ENCODE results near the gene NOXRED1.
A peak's percentile ranks its signal among the peaks of the same experiment; 100 is the strongest.

Gene NOXRED1

DNA sequence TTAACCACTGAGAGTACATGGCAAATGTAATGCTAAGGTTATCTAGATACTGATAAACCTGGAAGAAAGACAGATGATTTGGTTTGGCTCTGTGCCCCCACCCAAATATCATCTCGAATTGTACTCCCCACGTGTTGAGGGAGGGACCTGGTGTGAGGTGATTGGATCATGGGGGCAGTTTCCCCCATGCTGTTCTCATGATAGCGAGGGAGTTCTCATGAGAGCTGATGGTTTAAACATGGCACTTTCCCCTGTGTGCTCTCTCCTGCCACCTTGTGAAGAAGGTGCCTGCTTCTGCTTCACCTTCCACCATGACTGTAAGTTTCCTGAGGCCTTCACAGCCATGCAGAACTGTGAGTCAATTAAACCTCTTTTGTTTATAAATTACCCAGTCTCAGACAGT lies 14.2 kb downstream of the NOXRED1 start:
- no peak overlapping the region for H3K4me3 ChIP-seq (replicated peaks in 1 of 2; ENCODE audit: low read depth in 2 of 2, low read length in 2 of 2)
- peak; percentile 16 to 43 for DNase-seq (ENCODE audit: low read depth in 2 of 2)
- TF ChIP-seq CTCF (IDR thresholded peaks at IDR 0.05; ENCODE audit: low read depth, low read length), result peak; percentile 20

DNA sequence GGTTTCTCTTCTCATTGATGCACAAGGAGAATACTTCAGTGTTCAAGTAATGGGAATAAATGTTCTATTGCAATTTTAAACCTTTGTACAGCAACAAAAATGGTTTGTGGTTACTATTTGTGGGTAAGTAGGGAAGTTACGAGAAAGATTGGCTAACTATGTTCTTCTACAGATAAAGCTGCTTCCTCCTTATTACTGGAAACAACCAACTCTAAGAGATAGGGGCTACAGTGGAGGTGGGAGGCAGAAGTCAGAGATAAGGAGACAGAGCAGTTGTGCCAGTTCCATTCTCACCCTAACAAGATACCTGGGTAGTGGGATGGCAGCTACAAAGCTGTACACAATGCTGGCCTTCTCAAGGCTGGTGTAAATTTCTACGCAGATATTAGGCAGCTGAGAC lies 16.2 kb downstream of the NOXRED1 start:
- H3K4me3 ChIP-seq (replicated peaks in 1 of 2; ENCODE audit: low read depth in 2 of 2, low read length in 2 of 2), result no peak overlapping the region
- peak; percentile 2 to 64 for DNase-seq (ENCODE audit: low read depth in 2 of 2)
- TF ChIP-seq CTCF (IDR thresholded peaks at IDR 0.05; ENCODE audit: low read depth, low read length), result no peak

DNA sequence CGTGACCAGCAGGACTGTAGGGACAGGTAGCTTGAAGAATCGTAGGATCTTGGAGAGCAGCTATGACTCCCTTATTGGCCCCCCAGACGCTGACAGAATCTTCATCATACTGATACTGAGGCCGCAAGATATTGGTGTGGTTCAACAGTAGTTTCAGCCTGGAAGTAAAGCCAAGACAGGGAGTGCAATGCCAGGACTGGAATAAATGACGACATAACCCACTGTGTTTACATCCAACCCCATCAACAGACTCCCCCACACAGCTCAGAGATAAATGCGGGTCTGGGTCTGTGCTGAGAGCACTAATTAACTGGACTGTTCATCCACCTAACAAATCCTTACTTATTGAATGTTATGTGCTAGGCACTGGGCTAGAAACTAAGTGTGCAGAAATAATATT lies 16.6 kb downstream of the NOXRED1 start:
- TF ChIP-seq CTCF (IDR thresholded peaks at IDR 0.05; ENCODE audit: low read depth, low read length), result no peak
- H3K4me3 ChIP-seq (replicated peaks in 1 of 2; ENCODE audit: low read depth in 2 of 2, low read length in 2 of 2), result no peak overlapping the region
- DNase-seq (ENCODE audit: low read depth in 2 of 2), result peak; percentile 15 to 88

GRCh38 chr14:77406086-77406485 lies 17.2 kb downstream of the NOXRED1 start:
- no peak overlapping the region for H3K4me3 ChIP-seq (replicated peaks in 1 of 2; ENCODE audit: low read depth in 2 of 2, low read length in 2 of 2)
- TF ChIP-seq CTCF (IDR thresholded peaks at IDR 0.05; ENCODE audit: low read depth, low read length), result no peak
- DNase-seq (ENCODE audit: low read depth in 2 of 2), result peak in 1 of 2 donors; percentile 34

GRCh38 chr14:77403768-77404167 lies 19.6 kb downstream of the NOXRED1 start:
- no peak overlapping the region for H3K4me3 ChIP-seq (replicated peaks in 1 of 2; ENCODE audit: low read depth in 2 of 2, low read length in 2 of 2)
- no peak for DNase-seq (ENCODE audit: low read depth in 2 of 2)
- TF ChIP-seq CTCF (IDR thresholded peaks at IDR 0.05; ENCODE audit: low read depth, low read length), result no peak

DNA sequence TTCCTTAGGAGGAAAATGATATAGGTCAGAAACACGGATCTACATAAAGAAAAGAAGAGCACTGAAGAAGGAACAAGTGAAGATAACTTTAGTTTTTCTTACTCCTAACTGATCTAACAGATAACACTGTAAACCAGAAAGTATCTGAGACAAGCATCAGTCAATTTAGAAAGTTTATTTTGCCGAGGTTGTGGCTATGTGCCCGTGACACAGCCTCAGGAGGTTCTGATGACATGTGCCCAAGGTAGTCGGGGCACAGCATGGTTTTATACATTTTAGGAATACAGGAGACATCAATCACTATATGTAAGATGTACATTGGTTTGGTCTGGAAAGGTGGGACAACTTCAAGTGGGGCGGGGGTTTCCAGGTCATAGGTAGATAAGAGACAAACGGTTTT lies 23.1 kb downstream of the NOXRED1 start:
- H3K4me3 ChIP-seq (replicated peaks in 1 of 2; ENCODE audit: low read depth in 2 of 2, low read length in 2 of 2), result no peak overlapping the region
- TF ChIP-seq CTCF (IDR thresholded peaks at IDR 0.05; ENCODE audit: low read depth, low read length), result no peak

GRCh38 chr14:77390188-77390587 lies 33.1 kb downstream of the NOXRED1 start:
- no peak for DNase-seq (ENCODE audit: low read depth in 2 of 2)
- no peak for TF ChIP-seq CTCF (IDR thresholded peaks at IDR 0.05; ENCODE audit: low read depth, low read length)
- no peak overlapping the region for H3K4me3 ChIP-seq (replicated peaks in 1 of 2; ENCODE audit: low read depth in 2 of 2, low read length in 2 of 2)

More for the DNA sequence above, 23.1 kb downstream of the NOXRED1 start:
- DNase-seq (ENCODE audit: low read depth in 2 of 2), result no peak

Data from cardiac fibroblast (primary cell).